GM12875 (cell line): ENCODE results near the gene ATP6V1C2.
A peak's percentile ranks its signal among the peaks of the same experiment; 100 is the strongest.

Experiments
- H3K4me3 ChIP-seq: one replicate; pipeline ENCODE4 v1.5.1; 2011; ENCODE audit warnings: low read depth, low read length, control low read depth
- CTCF ChIP-seq: IDR thresholded peaks from 2 replicates; pipeline ENCODE4 v1.5.1; 2011; ENCODE audit warnings: low read depth, mild to moderate bottlenecking, control low read depth, inconsistent platforms, low read length, moderate library complexity, borderline replicate concordance; ENCODE audit not compliant: insufficient read depth

ATP6V1C2 gene

GRCh38 chr2:10709290-10709939 is 12.0 kb upstream of the ATP6V1C2 start:
- peak; percentile 47 for TF ChIP-seq CTCF
- H3K4me3 ChIP-seq: no peak overlapping the region

DNA sequence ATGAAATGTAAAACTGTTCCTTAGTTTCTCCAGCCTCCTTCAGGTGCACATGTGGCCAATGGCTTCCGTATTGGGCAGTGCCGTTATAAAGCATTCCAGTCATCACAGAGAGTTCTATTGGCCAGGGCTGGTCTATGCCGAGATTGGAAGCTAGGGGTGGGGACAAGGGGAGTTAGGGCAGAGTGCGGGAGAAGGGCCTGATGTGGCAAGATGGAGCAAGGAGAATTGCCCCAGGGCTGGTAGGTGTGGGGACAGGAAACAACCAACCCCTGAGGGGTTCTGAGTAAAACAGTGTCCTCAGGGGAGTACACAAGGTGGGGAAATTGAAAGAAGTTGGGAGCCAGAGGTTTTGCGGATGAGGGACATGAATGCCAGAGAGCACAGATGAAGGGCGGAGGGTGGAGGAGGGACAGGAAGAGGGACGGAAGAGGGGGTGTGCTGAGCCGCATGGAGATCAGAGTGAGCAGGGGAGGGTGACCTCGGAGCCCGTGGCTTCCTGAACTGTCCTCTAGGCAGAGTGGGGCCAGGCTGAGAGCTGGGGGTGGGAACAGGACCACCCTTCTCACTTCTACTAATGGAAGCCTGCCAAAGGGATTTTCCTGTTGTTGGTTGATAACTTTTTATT is 9.1 kb upstream of the ATP6V1C2 start:
- no peak overlapping the region for H3K4me3 ChIP-seq
- no peak for TF ChIP-seq CTCF

DNA sequence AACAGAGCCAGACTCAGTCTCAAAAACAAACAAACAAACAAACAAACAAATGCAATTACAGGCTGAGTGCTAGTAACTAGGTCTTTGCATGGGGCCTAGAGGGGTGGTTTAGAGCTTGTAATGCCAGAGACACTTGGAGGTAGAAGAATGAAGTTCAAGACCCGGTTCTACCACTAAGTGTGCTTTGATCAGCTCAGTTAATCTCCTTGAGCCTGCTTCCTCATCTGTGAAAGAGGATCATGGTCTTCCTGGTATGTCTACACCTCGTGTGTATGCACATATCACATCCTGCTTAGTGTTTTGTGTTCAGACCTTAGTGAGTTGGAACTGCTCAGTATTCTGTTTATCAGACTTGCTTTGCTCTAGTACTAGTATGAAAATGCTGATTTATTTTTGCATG is 4.8 kb upstream of the ATP6V1C2 start:
- no peak for TF ChIP-seq CTCF
- no peak overlapping the region for H3K4me3 ChIP-seq

DNA sequence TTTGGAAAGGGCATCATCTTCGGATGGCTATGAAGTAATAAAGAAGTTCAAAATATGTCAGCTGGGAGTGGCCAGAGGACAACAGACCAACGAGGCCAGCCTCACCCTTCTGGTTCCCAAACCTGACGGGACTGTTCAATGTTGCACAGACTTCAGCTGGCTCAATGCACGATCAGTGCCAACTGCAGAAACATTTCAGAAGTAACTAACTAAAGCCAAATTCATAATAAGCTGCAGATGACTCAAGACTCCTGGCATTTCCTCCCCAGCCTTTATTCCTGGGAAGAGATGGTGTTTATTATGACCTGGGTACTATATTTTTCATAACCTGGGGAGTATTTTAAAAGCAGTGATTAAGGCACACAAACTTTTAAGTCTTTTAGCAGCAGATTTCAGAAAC is 3.8 kb upstream of the ATP6V1C2 start:
- no peak for TF ChIP-seq CTCF
- H3K4me3 ChIP-seq: no peak overlapping the region

- H3K4me3 ChIP-seq: no peak overlapping the region
- TF ChIP-seq CTCF: no peak
Measured at GRCh38 chr2:10720306-10720705, 1.1 kb upstream of the ATP6V1C2 start.

DNA sequence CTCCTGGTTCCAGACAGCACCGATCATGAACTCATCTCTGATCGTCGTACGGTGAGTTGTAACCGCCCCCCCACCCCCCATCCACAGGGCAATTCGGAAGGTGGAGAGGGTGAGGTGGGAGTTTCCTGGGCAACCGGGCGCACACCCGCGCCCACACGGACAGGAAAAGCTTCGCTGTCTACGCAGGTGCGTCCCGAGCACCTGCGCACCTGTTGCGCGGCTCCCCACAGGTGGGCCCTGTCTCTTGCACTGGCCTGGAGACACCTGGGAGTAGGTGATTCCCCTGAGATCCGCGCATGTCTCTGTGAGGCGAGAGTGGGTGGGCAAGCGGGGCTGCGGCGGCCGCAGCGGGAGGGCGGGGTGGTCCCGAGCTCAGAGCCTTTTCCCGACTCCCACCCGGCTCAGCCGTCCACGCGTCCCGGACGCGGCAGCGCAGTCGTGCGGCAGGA is 459 bp upstream of the ATP6V1C2 start:
- TF ChIP-seq CTCF: no peak
- peak overlapping the region; percentile 36 for H3K4me3 ChIP-seq

GRCh38 chr2:10722252-10722825 is 909 bp downstream of the ATP6V1C2 start:
- TF ChIP-seq CTCF: no peak
- H3K4me3 ChIP-seq: no peak overlapping the region
